ENCODE results near the gene POPDC3.

DNA sequence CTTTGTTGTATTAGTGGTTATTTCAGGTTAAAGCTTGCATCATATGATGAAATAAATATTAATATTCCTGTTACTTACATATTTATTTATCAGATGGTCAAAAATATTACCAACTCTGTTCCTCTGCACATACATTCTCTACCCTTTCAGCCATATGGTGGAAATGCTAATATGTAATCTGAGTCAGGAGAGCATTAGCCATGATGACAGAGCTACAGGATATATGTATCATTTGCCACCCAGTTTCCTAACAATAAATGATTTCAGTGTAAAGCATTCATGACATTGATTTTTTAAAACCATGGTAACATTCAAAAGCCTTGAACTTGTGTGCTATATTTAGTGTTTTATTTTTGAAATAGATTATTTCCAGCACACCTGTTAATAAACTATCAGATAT lies 16.6 kb downstream of the POPDC3 start:
- TF ChIP-seq CTCF (conservative IDR thresholded peaks at IDR 0.05) (no peak), EZH2 (IDR thresholded peaks at IDR 0.05; ENCODE audit: low read depth) (no peak)

All from PC-9 (cell line).